Aorta (tissue), 5 donors: Measurements from ENCODE around the gene KIF20B. TPM values are rescaled to one million over a fixed set of nuclear protein-coding genes. Genes with fewer than 3 reads are reported as not detected.

Experiments
- ATAC-seq: fragments of 200-7000 bp; cut with Tn5 transposase; one replicate; pipeline ENCODE4 v1.9.1; 2022; ENCODE audit warnings: moderate library complexity; ENCODE audit not compliant: low FRiP score
- DNase-seq, 2 donors: peaks; one replicate each; pipeline ENCODE4 v3.0.0-alpha.2; 2020
- H3K27ac ChIP-seq, 2 donors: one replicate each; pipeline ENCODE4 v1.5.1; 2013; ENCODE audit warnings: low read length in 2 of 2, mild to moderate bottlenecking in 2 of 2, moderate library complexity in 2 of 2, control low read depth in 1 of 2, inconsistent platforms in 1 of 2, low read depth in 1 of 2
- H3K27me3 ChIP-seq, 2 donors: one replicate each; pipeline ENCODE4 v1.6.1; 2013; ENCODE audit warnings: control low read depth in 1 of 2, low read length in 1 of 2, mild to moderate bottlenecking in 1 of 2, moderate library complexity in 1 of 2; ENCODE audit not compliant: insufficient read depth in 2 of 2, control insufficient read depth in 1 of 2
- H3K36me3 ChIP-seq, 2 donors: one replicate each; pipeline ENCODE4 v1.6.1; 2013; ENCODE audit warnings: control low read depth in 1 of 2, low read length in 1 of 2, mild to moderate bottlenecking in 1 of 2; ENCODE audit not compliant: insufficient read depth in 2 of 2, control insufficient read depth in 1 of 2
- H3K4me1 ChIP-seq, 2 donors: one replicate each; pipeline ENCODE4 v1.6.1; 2013; ENCODE audit warnings: low read length in 2 of 2, control low read depth in 1 of 2, mild to moderate bottlenecking in 1 of 2, moderate library complexity in 1 of 2; ENCODE audit not compliant: insufficient read depth in 2 of 2, control insufficient read depth in 1 of 2
- H3K4me3 ChIP-seq, 2 donors: one replicate each; pipeline ENCODE4 v1.5.1; 2013; ENCODE audit warnings: low read length in 2 of 2, control low read depth in 1 of 2, mild to moderate bottlenecking in 1 of 2
- H3K9me3 ChIP-seq: one replicate; pipeline ENCODE4 v1.6.1; 2013; ENCODE audit warnings: mild to moderate bottlenecking, low read length; ENCODE audit not compliant: control insufficient read depth
- WGBS, 2 donors: extraction: QIAGEN DNeasy Blood & Tissue Kit; methylation state at CpG; one replicate each; pipeline ENCODE4 v1.1.7; 2013; 5-methylcytosine and 5-hydroxymethylcytosine counted together
- intact Hi-C, 2 donors: fragments of 100-400 bp; cut with DNase I; formaldehyde crosslinking; loops; one replicate each; pipeline versions ENCODE4 v1.14.2 to v1.15.0; 2022
- polyA plus RNA-seq, 2 donors: library from polyadenylated mRNA; stranded (reverse); fragments of 200-250 nt; gene quantifications; one replicate each; pipeline ENCODE4 v1.2.3, GENCODE V29; 2013
- total RNA-seq, 2 donors: library from RNA; stranded (reverse); fragmentation: NEBNext Ultra II Directional; extraction: Animal tissue kit (Norgen Biotek cat#: 25700); gene quantifications; one replicate each; pipeline ENCODE4 v1.2.1, GENCODE V29; 2021
- donor health status: healthy with polysubstance abuse.
- donor health status: Bipolar disorder and iron deficiency.
- donor health status: DM: no; HTN: no; CAD: no.
- donor health status: DM: no; HTN: no; CAD: no.
- donor health status: DM: yes; HTN: yes; CAD: no.

KIF20B gene
- total and polyA plus RNA-seq, 4 donors = 0.72 to 6.2 (median 3.6) TPM

- 69 to 71% methylated on average over 5 of the region's 5 CpGs for WGBS, 2 donors
- DNase-seq = no peak
- Histone ChIP-seq H3K27me3 (no peaks in the 10 kb centered on the region), H3K4me1 (no peaks in the 10 kb centered on the region), H3K36me3 (no peaks in the 10 kb centered on the region), H3K4me3 (no peak overlapping the region), H3K27ac (no peak overlapping the region), H3K9me3 (no peaks in the 10 kb centered on the region)
- ATAC-seq = no peak
- intact Hi-C loops = no loop called here
Measured at GRCh38 chr10:89771684-89772083, 70.3 kb downstream of the KIF20B start.

- Histone ChIP-seq H3K4me1 (no peaks in the 10 kb centered on the region), H3K4me3 (no peak overlapping the region), H3K9me3 (no peaks in the 10 kb centered on the region), H3K36me3 (no peaks in the 10 kb centered on the region), H3K27ac (no peak overlapping the region), H3K27me3 (no peaks in the 10 kb centered on the region)
- ATAC-seq (no peak), DNase-seq (no peak)
- 41 to 80% methylated on average over 1 of the region's 1 CpG for whole genome bisulfite sequencing, 2 donors
- intact Hi-C loops = no loop called here
Measured at GRCh38 chr10:89773081-89773480, 71.7 kb downstream of the KIF20B start.

- H3K4me1 ChIP-seq = no peaks in the 10 kb centered on the region
- no peaks in the 10 kb centered on the region for H3K27me3 ChIP-seq
- DNase-seq (no peak), ATAC-seq (no peak)
- no peaks in the 10 kb centered on the region for H3K36me3 ChIP-seq
- intact Hi-C loops = no loop called here
- no peak overlapping the region for H3K4me3 ChIP-seq
- H3K9me3 ChIP-seq = no peaks in the 10 kb centered on the region
- no peak overlapping the region for H3K27ac ChIP-seq
Measured at GRCh38 chr10:89776665-89777064, 75.3 kb downstream of the KIF20B start.

DNA sequence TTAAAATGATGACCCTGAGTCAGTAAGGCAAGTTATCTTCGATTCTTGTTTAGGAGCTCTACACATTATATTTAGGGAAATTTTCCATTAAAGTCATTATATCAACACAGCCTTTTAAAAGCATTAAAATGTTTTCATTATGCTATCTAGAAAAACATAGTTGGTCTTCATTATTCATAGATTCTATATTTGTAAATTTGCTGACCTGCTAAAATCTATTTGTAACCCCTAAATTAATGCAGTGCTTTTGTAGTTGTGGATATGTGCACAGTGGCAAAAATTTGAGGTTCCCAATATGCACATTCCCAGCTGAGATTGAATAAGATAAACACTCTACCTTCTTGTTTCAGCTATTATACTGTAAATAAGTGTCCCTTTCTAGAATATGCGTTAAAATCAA, 81.1 kb downstream of the KIF20B start:
- no peaks in the 10 kb centered on the region for H3K9me3 ChIP-seq
- 70 to 72% methylated on average over 2 of the region's 2 CpGs for WGBS, 2 donors
- no peak for DNase-seq
- H3K27ac ChIP-seq = no peak overlapping the region
- ATAC-seq = no peak
- intact Hi-C loops = no loop called here
- H3K4me1 ChIP-seq = no peaks in the 10 kb centered on the region
- no peaks in the 10 kb centered on the region for H3K36me3 ChIP-seq
- H3K27me3 ChIP-seq = no peaks in the 10 kb centered on the region
- no peak overlapping the region for H3K4me3 ChIP-seq

- ATAC-seq (no peak), DNase-seq (no peak)
- no peaks in the 10 kb centered on the region for H3K27me3 ChIP-seq
- no peak overlapping the region for H3K27ac ChIP-seq
- intact Hi-C loops = no loop called here
- H3K9me3 ChIP-seq = no peaks in the 10 kb centered on the region
- H3K4me1 ChIP-seq = no peaks in the 10 kb centered on the region
- no peaks in the 10 kb centered on the region for H3K36me3 ChIP-seq
- no peak overlapping the region for H3K4me3 ChIP-seq
Measured at GRCh38 chr10:89783406-89783805, 82.0 kb downstream of the KIF20B start.

DNA sequence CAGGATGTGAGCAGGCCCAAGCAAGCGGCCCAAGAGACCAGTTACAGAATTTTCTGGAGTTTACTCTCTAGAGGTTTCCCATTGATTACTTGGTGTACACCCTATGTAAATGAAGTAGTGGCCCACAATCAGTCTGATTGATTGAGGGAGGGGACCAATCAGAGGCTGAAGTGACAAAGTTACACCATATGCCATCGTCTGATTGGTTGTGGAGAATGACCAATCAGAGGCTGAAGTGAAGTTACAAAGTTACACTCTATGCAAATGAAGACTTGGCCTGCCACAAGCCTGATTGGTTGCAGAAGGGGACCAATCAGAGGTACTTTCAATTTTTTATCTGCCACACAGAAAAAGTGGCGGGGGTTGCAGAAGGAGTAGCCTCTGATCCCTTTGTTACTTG, 83.7 kb downstream of the KIF20B start:
- H3K4me1 ChIP-seq = no peaks in the 10 kb centered on the region
- H3K27ac ChIP-seq = no peak overlapping the region
- H3K4me3 ChIP-seq = no peak overlapping the region
- no peaks in the 10 kb centered on the region for H3K36me3 ChIP-seq
- WGBS, 2 donors = 95 to 96% methylated on average over 3 of the region's 3 CpGs
- DNase-seq = no peak
- intact Hi-C loops = no loop called here
- ATAC-seq = no peak
- no peaks in the 10 kb centered on the region for H3K27me3 ChIP-seq
- H3K9me3 ChIP-seq = no peaks in the 10 kb centered on the region

GRCh38 chr10:89789188-89789877, 87.9 kb downstream of the KIF20B start:
- ATAC-seq (no peak), DNase-seq (no peak)
- H3K36me3 ChIP-seq = no peaks in the 10 kb centered on the region
- no peak overlapping the region for H3K4me3 ChIP-seq
- no peaks in the 10 kb centered on the region for H3K27me3 ChIP-seq
- H3K4me1 ChIP-seq = peaks cover 0 to under 1% of the 10 kb centered on the region in 2 donors
- no peaks in the 10 kb centered on the region for H3K9me3 ChIP-seq
- no peak overlapping the region for H3K27ac ChIP-seq
- 86 to 94% methylated on average over 7 of the region's 7 CpGs for WGBS, 2 donors
- intact Hi-C loops = no loop called here

DNA sequence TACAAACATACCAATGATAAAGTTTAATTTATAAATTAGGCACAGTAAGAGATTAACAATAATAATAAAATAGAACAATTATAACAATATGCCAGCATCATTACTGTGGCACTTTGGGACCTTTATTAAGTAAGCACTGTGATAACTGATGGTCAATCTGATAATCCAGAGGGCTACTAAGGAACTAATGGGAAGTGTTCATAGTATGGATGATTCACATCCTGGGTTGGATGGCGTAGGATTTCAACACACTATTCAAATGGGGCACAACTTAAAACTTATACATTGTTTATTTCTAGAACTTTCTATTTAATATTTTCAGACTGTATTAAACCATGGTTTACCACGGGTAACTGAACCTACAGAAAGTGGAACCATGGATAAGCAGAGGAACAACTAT, 90.8 kb downstream of the KIF20B start:
- Histone ChIP-seq H3K27me3 (no peaks in the 10 kb centered on the region), H3K9me3 (no peaks in the 10 kb centered on the region), H3K27ac (no peak overlapping the region), H3K36me3 (no peaks in the 10 kb centered on the region), H3K4me1 (peaks cover 0 to 3% of the 10 kb centered on the region in 2 donors), H3K4me3 (no peak overlapping the region)
- intact Hi-C loops = loop anchor here (5.0 to 10.0 kb wide), 5 partner anchors 163 to 1070 kb away; partner anchors contain the start of gene HTR7 (in 1 of the 2)
- DNase-seq (no peak), ATAC-seq (no peak)
- whole genome bisulfite sequencing, 2 donors = 90 to 91% methylated on average over 2 of the region's 2 CpGs

- Histone ChIP-seq H3K4me1 (peaks cover 0 to 3% of the 10 kb centered on the region in 2 donors), H3K27me3 (no peaks in the 10 kb centered on the region), H3K4me3 (no peak overlapping the region), H3K27ac (no peak overlapping the region), H3K9me3 (no peaks in the 10 kb centered on the region), H3K36me3 (no peaks in the 10 kb centered on the region)
- ATAC-seq (peak; percentile 79), DNase-seq (no peak)
- 32 to 34% methylated on average over 3 of the region's 3 CpGs for WGBS, 2 donors
- intact Hi-C loops = loop anchor here (5.0 to 10.0 kb wide), 5 partner anchors 161 to 1069 kb away; partner anchors contain the start of gene HTR7 (in 1 of the 2)
Measured at GRCh38 chr10:89793649-89794254, 92.4 kb downstream of the KIF20B start.
